HepG2 (cell line): ENCODE measurements around the gene ASB9. TPM values are rescaled to one million over a fixed set of nuclear protein-coding genes. Genes with fewer than 3 reads are reported as not detected.
A peak's percentile ranks its signal among the peaks of the same experiment; 100 is the strongest.

Experiments
- ARNT ChIP-seq: fragments of 450-650 bp; IDR thresholded peaks from 2 replicates; pipeline ENCODE4 v1.6.1; 2017
- CREB1 ChIP-seq, 2 experiments: fragments of 450-650 bp in 1 of 2; IDR thresholded peaks; 2 replicates each; pipeline ENCODE4 v1.6.1; 2016 to 2017; ENCODE audit warnings: control low read depth in 1 of 2, mild to moderate bottlenecking in 1 of 2, missing compliant biosample characterization in 1 of 2, missing genetic modification characterization in 1 of 2
- DRAP1 ChIP-seq: IDR thresholded peaks from 2 replicates; pipeline ENCODE4 v1.6.1; 2016; ENCODE audit warnings: missing genetic modification reagents, missing compliant biosample characterization
- FOXA1 ChIP-seq, 2 experiments: fragments of 450-650 bp in 1 of 2; sonication (generic) in 1 of 2; formaldehyde crosslinking in 1 of 2; IDR thresholded peaks; 2 replicates each; pipeline versions ENCODE4 v1.4.0 to v1.6.1; 2016 to 2020; ENCODE audit warnings: missing genetic modification reagents in 1 of 2
- FOXK2 ChIP-seq: fragments of 450-650 bp; IDR thresholded peaks from 2 replicates; pipeline ENCODE4 v1.6.1; 2016
- GABPA ChIP-seq, 2 experiments: IDR thresholded peaks; 2 replicates each; pipeline ENCODE4 v1.6.1; 2011 to 2016; ENCODE audit warnings: low read depth in 2 of 2, low read length in 1 of 2, missing biosample characterization in 1 of 2, missing genetic modification characterization in 1 of 2
- HNRNPL ChIP-seq: fragments of 200-400 bp; formaldehyde crosslinking; IDR thresholded peaks from 2 replicates; pipeline ENCODE4 v1.6.1; 2017; ENCODE audit warnings: mild to moderate bottlenecking, low read depth, low read length
- IRF9 ChIP-seq: sonication (generic); formaldehyde crosslinking; IDR thresholded peaks from 2 replicates; pipeline ENCODE4 v1.8.0; 2022; ENCODE audit warnings: missing genetic modification reagents, mild to moderate bottlenecking, borderline replicate concordance
- MEIS2 ChIP-seq: sonication (generic); formaldehyde crosslinking; IDR thresholded peaks from 2 replicates; pipeline ENCODE4 v1.9.0; 2021; ENCODE audit warnings: mild to moderate bottlenecking, missing genetic modification reagents
- SAFB2 ChIP-seq: sonication (generic); formaldehyde crosslinking; IDR thresholded peaks from 2 replicates; pipeline ENCODE4 v1.5.1; 2020; ENCODE audit warnings: missing genetic modification reagents, low read depth, mild to moderate bottlenecking, borderline replicate concordance
- SOX6 ChIP-seq, 2 experiments: fragments of 450-650 bp in 1 of 2; sonication (generic) in 1 of 2; formaldehyde crosslinking in 1 of 2; IDR thresholded peaks; 2 replicates each; pipeline versions ENCODE4 v1.4.0 to v1.6.1; 2017 to 2020; ENCODE audit warnings: antibody characterized with exemption in 1 of 2, mild to moderate bottlenecking in 1 of 2, missing genetic modification reagents in 1 of 2
- XBP1 ChIP-seq: sonication (generic); formaldehyde crosslinking; IDR thresholded peaks from 2 replicates; pipeline ENCODE4 v1.5.0; 2020; ENCODE audit warnings: missing genetic modification reagents
- ZMYM3 ChIP-seq: sonication (generic); formaldehyde crosslinking; IDR thresholded peaks from 2 replicates; pipeline ENCODE4 v1.5.1; 2020; ENCODE audit warnings: mild to moderate bottlenecking, missing genetic modification reagents
- ZNF280D ChIP-seq: sonication (generic); formaldehyde crosslinking; IDR thresholded peaks from 2 replicates; pipeline ENCODE4 v1.5.1; 2020; ENCODE audit warnings: mild to moderate bottlenecking, missing genetic modification reagents
- ZNF543 ChIP-seq: sonication (generic); formaldehyde crosslinking; IDR thresholded peaks from 2 replicates; pipeline ENCODE4 v1.4.0; 2020; ENCODE audit warnings: mild to moderate bottlenecking, missing genetic modification reagents
- ZNF549 ChIP-seq: sonication (generic); formaldehyde crosslinking; IDR thresholded peaks from 2 replicates; pipeline ENCODE4 v1.5.0; 2020; ENCODE audit warnings: missing genetic modification reagents
- polyA plus RNA-seq, 8 experiments: library from polyadenylated mRNA; depleted of rRNA in 3 of 8; stranded (reverse) in 7 of 8; unstranded in 1 of 8; fragments of >200 nt; fragmentation: Illumina TruSeq in 4 of 8; extraction: Trizol in 4 of 8; gene quantifications; 2 replicates each; pipeline versions ENCODE4 v1.2.1 to v1.2.3, GENCODE V29; 2011 to 2016; ENCODE audit warnings: low read depth in 4 of 8, missing spikeins in 1 of 8, mixed read lengths in 1 of 8; ENCODE audit not compliant: insufficient read depth in 1 of 8
- total RNA-seq, 5 experiments: library from RNA; depleted of rRNA; stranded (reverse); fragments of >200 nt; fragmentation: Illumina TruSeq; extraction: Trizol; gene quantifications; 2 replicates each; pipeline ENCODE4 v1.2.3, GENCODE V29; 2016; ENCODE audit warnings: low read depth in 1 of 5

ASB9 gene
- total and polyA plus RNA-seq, 2 of the 13 experiments (the other 11 are each of a cell fraction or from before 2014, with no cell fraction given) = 4.2 to 13.8 TPM

- TF ChIP-seq DRAP1 (CRISPR knock-in tag) (no peak), IRF9 (CRISPR knock-in tag) (no peak), ZNF280D (CRISPR knock-in tag) (no peak), FOXA1 (IDR thresholded peaks at IDR 0.05) (no peak), FOXA1 (CRISPR knock-in tag; IDR thresholded peaks at IDR 0.05) (peak; percentile 9; the same call in 1 of the 2 replicates), XBP1 (no peak), GABPA (IDR thresholded peaks at IDR 0.05; ENCODE audit: low read depth, low read length) (no peak), GABPA (CRISPR knock-in tag; IDR thresholded peaks at IDR 0.05; ENCODE audit: low read depth) (peak; percentile 32; the same call in 1 of the 2 replicates), ZMYM3 (peak; percentile 55; the same call in 1 of the 2 replicates), CREB1 (IDR thresholded peaks at IDR 0.05) (no peak), CREB1 (CRISPR knock-in tag; IDR thresholded peaks at IDR 0.05) (peak; percentile 83), SOX6 (IDR thresholded peaks at IDR 0.05) (no peak), SOX6 (CRISPR knock-in tag; IDR thresholded peaks at IDR 0.05) (peak; percentile 57; the same call in 1 of the 2 replicates), FOXK2 (no peak), SAFB2 (CRISPR knock-in tag) (no peak), ZNF543 (CRISPR knock-in tag) (no peak), HNRNPL (peak; percentile 66; the same call in 1 of the 2 replicates), ARNT (no peak), MEIS2 (CRISPR knock-in tag) (no peak), ZNF549 (CRISPR knock-in tag) (no peak)
Observed at GRCh38 chrX:15269618-15270521, at the start of gene ASB9 (continued).
